Measurements from ENCODE around the gene FUT1. TPM values are rescaled to one million over a fixed set of nuclear protein-coding genes. Genes with fewer than 3 reads are reported as not detected.

FUT1 gene
- total RNA-seq, 1 experiment from 2014 or later, result 14.1 TPM

GRCh38 chr19:48796298-48797083 is 44.0 kb upstream of the FUT1 start:
- Histone ChIP-seq H3K9me2 (ENCODE audit: insufficient read depth) (no peaks in the 10 kb centered on the region), H3K9me3 (ENCODE audit: control insufficient read depth in 1 of 2, insufficient read depth in 1 of 2, low read depth in 1 of 2, low read length in 2 of 2) (no peaks in the 10 kb centered on the region), H3K4me1 (ENCODE audit: control insufficient read depth in 1 of 2, insufficient read depth in 2 of 2, low read length in 2 of 2) (peaks cover 0 to 11% of the 10 kb centered on the region in 2 experiments; a peak in 1 of 4 replicates), H2AFZ (ENCODE audit: low read depth, low read length, poor library complexity, severe bottlenecking) (no peak overlapping the region), H3K27me3 (ENCODE audit: insufficient read depth, low read length) (no peaks in the 10 kb centered on the region), H3K36me3 (ENCODE audit: control insufficient read depth in 1 of 2, insufficient read depth in 2 of 2, low read length in 2 of 2) (no peaks in the 10 kb centered on the region), H4K20me1 (ENCODE audit: insufficient read depth) (no peaks in the 10 kb centered on the region), H3K27ac (ENCODE audit: low read depth, low read length) (peak overlapping the region; percentile 26; the same call in 1 of the 2 replicates), H3K4me3 (replicated peaks in 1 of 2; ENCODE audit: low read depth in 1 of 2, low read length in 2 of 2) (no peak overlapping the region), H3K9ac (ENCODE audit: low read length) (no peak overlapping the region), H3K4me2 (ENCODE audit: low read length) (no peak overlapping the region), H3K79me2 (ENCODE audit: insufficient read depth, low read length) (no peaks in the 10 kb centered on the region)
- no peak for DNase-seq (ENCODE audit: low read depth, low spot score)
- RAD21 ChIA-PET (ENCODE audit: low non-redundant PET in 1 of 2, low total read pairs in 2 of 2, uncharacterized antibody in 2 of 2, unreplicated experiment in 2 of 2), result interaction anchor here in 1 of 2 experiments (1.4 kb wide), 1 partner anchor 33 kb away, joined by 3 read pairs; no protein-coding TSS in a partner anchor
- POLR2A ChIA-PET, result interaction anchor here (1.7 kb wide), 1 partner anchor 15 kb away, joined by 4 read pairs; the partner anchor contains the start of gene BCAT2
- no peak for ATAC-seq
- no peak for TF ChIP-seq POLR2AphosphoS5 (IDR thresholded peaks at IDR 0.05; ENCODE audit: low read depth, low read length)
- TF ChIP-seq, protein P1, sequence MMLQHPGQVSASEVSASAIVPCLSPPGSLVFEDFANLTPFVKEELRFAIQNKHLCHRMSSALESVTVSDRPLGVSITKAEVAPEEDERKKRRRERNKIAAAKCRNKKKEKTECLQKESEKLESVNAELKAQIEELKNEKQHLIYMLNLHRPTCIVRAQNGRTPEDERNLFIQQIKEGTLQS (IDR thresholded peaks at IDR 0.05), result no peak
- TF ChIP-seq ZFX (IDR thresholded peaks at IDR 0.05), result no peak
- TF ChIP-seq ELF1 (IDR thresholded peaks at IDR 0.05; ENCODE audit: borderline replicate concordance, low read depth), result no peak
- no peak for TF ChIP-seq EZH2phosphoT487 (IDR thresholded peaks at IDR 0.05; ENCODE audit: borderline replicate concordance)
- no peak for TF ChIP-seq SRF (IDR thresholded peaks at IDR 0.05; ENCODE audit: low read depth)
- no peak for TF ChIP-seq ZNF274 (IDR thresholded peaks at IDR 0.05; ENCODE audit: low read depth, low read length)
- TF ChIP-seq CEBPB (IDR thresholded peaks at IDR 0.05; ENCODE audit: low read depth), result no peak
- no peak for TF ChIP-seq EZH2 (IDR thresholded peaks at IDR 0.05)
- TF ChIP-seq YY1 (IDR thresholded peaks at IDR 0.05; ENCODE audit: extremely low read depth, insufficient replicate concordance, low read depth, low read length), result no peak
- TF ChIP-seq, protein P2, sequence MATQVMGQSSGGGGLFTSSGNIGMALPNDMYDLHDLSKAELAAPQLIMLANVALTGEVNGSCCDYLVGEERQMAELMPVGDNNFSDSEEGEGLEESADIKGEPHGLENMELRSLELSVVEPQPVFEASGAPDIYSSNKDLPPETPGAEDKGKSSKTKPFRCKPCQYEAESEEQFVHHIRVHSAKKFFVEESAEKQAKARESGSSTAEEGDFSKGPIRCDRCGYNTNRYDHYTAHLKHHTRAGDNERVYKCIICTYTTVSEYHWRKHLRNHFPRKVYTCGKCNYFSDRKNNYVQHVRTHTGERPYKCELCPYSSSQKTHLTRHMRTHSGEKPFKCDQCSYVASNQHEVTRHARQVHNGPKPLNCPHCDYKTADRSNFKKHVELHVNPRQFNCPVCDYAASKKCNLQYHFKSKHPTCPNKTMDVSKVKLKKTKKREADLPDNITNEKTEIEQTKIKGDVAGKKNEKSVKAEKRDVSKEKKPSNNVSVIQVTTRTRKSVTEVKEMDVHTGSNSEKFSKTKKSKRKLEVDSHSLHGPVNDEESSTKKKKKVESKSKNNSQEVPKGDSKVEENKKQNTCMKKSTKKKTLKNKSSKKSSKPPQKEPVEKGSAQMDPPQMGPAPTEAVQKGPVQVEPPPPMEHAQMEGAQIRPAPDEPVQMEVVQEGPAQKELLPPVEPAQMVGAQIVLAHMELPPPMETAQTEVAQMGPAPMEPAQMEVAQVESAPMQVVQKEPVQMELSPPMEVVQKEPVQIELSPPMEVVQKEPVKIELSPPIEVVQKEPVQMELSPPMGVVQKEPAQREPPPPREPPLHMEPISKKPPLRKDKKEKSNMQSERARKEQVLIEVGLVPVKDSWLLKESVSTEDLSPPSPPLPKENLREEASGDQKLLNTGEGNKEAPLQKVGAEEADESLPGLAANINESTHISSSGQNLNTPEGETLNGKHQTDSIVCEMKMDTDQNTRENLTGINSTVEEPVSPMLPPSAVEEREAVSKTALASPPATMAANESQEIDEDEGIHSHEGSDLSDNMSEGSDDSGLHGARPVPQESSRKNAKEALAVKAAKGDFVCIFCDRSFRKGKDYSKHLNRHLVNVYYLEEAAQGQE (IDR thresholded peaks at IDR 0.05; ENCODE audit: low read depth), result no peak
- CTCF ChIA-PET, result interaction anchor here (0.9 to 1.9 kb wide), 8 partner anchors 10 to 402 kb away, joined by 4 to 13 read pairs (median 8); partner anchors contain the start of genes BCAT2, GYS1, HSD17B14 and RUVBL2
- intact Hi-C loops (cut with micrococcal nuclease), result no loop called here
- TSS peak; percentile 14 for BruUV-seq (replicated peaks)

Measured in HCT116 (cell line).